ENCODE data around the gene VIM.

VIM gene

DNA sequence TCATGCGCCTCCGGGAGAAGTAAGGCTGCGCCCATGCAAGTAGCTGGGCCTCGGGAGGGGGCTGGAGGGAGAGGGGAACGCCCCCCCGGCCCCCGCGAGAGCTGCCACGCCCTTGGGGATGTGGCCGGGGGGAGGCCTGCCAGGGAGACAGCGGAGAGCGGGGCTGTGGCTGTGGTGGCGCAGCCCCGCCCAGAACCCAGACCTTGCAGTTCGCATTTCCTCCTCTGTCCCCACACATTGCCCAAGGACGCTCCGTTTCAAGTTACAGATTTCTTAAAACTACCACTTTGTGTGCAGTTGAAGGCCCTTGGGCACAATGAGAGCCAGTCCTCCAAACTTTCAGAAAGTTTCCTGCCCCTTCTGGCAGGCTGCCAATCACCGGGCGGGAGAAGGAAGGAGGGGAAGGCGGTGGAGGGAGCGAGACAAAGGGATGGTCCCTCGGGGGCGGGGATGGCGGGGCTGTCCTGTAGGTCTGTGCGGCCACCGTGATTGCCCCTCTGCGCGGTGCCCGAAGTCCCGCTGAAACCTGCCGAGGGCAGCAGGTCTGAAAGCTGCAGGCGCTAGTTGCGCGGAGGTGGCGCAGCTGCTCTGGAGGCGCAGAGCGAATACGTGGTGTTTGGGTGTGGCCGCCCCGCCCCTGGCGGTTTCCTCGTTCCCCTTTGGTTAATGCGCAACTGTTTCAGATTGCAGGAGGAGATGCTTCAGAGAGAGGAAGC is 2.1 kb downstream of the VIM start (continued):
- TF ChIP-seq SP7 (tag by site-specific recombination; IDR thresholded peaks at IDR 0.05) (peak; percentile 87), ZNF354C (tag by site-specific recombination; IDR thresholded peaks at IDR 0.05; ENCODE audit: borderline replicate concordance, low read depth) (no peak), ZNF404 (tag by site-specific recombination; IDR thresholded peaks at IDR 0.05) (no peak), OSR2 (tag by site-specific recombination; IDR thresholded peaks at IDR 0.05) (no peak), ZNF701 (tag by site-specific recombination; IDR thresholded peaks at IDR 0.05) (no peak), ZNF660 (tag by site-specific recombination; IDR thresholded peaks at IDR 0.05) (peak; percentile 91), ZNF423 (tag by site-specific recombination; IDR thresholded peaks at IDR 0.05) (peak; percentile 45), KLF1 (tag by site-specific recombination; IDR thresholded peaks at IDR 0.05) (peak; percentile 92), SCRT1 (tag by site-specific recombination; IDR thresholded peaks at IDR 0.05; ENCODE audit: borderline replicate concordance) (no peak), HOXA7 (CRISPR knock-in tag; IDR thresholded peaks at IDR 0.05; ENCODE audit: borderline replicate concordance) (no peak), ZSCAN16 (tag by site-specific recombination; IDR thresholded peaks at IDR 0.05) (no peak), ZNF704 (tag by site-specific recombination; IDR thresholded peaks at IDR 0.05) (no peak), ZNF76 (tag by site-specific recombination; IDR thresholded peaks at IDR 0.05; ENCODE audit: borderline replicate concordance, low read depth) (peak; percentile 55; the same call in 1 of the 2 replicates), HOXC10 (CRISPR knock-in tag; IDR thresholded peaks at IDR 0.05) (no peak; the same call in 1 of the 2 replicates), ZNF639 (tag by site-specific recombination; IDR thresholded peaks at IDR 0.05) (0 out of 2 replicates have a peak, but pooled peaks have one; percentile 34)
- TF ChIP-seq, protein P1, sequence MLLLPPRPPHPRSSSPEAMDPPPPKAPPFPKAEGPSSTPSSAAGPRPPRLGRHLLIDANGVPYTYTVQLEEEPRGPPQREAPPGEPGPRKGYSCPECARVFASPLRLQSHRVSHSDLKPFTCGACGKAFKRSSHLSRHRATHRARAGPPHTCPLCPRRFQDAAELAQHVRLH (tag by site-specific recombination; IDR thresholded peaks at IDR 0.05), result no peak
- TF ChIP-seq, protein P2, sequence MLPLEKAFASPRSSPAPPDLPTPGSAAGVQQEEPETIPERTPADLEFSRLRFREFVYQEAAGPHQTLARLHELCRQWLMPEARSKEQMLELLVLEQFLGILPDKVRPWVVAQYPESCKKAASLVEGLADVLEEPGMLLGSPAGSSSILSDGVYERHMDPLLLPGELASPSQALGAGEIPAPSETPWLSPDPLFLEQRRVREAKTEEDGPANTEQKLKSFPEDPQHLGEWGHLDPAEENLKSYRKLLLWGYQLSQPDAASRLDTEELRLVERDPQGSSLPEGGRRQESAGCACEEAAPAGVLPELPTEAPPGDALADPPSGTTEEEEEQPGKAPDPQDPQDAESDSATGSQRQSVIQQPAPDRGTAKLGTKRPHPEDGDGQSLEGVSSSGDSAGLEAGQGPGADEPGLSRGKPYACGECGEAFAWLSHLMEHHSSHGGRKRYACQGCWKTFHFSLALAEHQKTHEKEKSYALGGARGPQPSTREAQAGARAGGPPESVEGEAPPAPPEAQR (tag by site-specific recombination; IDR thresholded peaks at IDR 0.05), result no peak

GRCh38 chr10:17231788-17232187 is 3.7 kb downstream of the VIM start:
- Histone ChIP-seq H3K9me3 (ENCODE audit: control insufficient read depth, insufficient read depth, low read depth, low read length) (no peaks in the 10 kb centered on the region), H3K4me1 (ENCODE audit: control insufficient read depth, insufficient read depth, low read length) (peaks cover 11% of the 10 kb centered on the region), H3K27ac (ENCODE audit: extremely low read depth, low read depth, low read length) (no peak overlapping the region), H3K36me3 (ENCODE audit: control insufficient read depth in 2 of 2, insufficient read depth in 1 of 2, low read length in 2 of 2) (peaks cover 53 to 74% of the 10 kb centered on the region in 2 experiments), H3K4me3 (ENCODE audit: low read depth, low read length) (peak overlapping the region; percentile 99)
- ChIA-PET POLR2A (interaction anchor here (0.7 to 4.4 kb wide), 2 partner anchors 31 to 391 kb away, joined by 4 to 19 read pairs; partner anchors contain the start of gene TRDMT1), CTCF (interaction anchor here (0.7 to 1.9 kb wide), 4 partner anchors 11 to 158 kb away, joined by 3 to 5 read pairs (median 4); no protein-coding TSS in a partner anchor)
- TF ChIP-seq, protein P3, sequence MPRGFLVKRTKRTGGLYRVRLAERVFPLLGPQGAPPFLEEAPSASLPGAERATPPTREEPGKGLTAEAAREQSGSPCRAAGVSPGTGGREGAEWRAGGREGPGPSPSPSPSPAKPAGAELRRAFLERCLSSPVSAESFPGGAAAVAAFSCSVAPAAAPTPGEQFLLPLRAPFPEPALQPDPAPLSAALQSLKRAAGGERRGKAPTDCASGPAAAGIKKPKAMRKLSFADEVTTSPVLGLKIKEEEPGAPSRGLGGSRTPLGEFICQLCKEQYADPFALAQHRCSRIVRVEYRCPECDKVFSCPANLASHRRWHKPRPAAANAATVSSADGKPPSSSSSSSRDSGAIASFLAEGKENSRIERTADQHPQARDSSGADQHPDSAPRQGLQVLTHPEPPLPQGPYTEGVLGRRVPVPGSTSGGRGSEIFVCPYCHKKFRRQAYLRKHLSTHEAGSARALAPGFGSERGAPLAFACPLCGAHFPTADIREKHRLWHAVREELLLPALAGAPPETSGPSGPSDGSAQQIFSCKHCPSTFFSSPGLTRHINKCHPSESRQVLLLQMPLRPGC (tag by site-specific recombination; IDR thresholded peaks at IDR 0.05), result no peak
- TF ChIP-seq ZNF10 (tag by site-specific recombination; IDR thresholded peaks at IDR 0.05) (0 out of 2 replicates have a peak, but pooled peaks have one; percentile 5), ZNF341 (tag by site-specific recombination; IDR thresholded peaks at IDR 0.05; ENCODE audit: low read depth) (no peak), ZNF394 (tag by site-specific recombination; IDR thresholded peaks at IDR 0.05; ENCODE audit: borderline replicate concordance) (no peak)

Measured in HEK293 (cell line).